GM15510 (cell line): ENCODE results near the gene WASF2.

Source experiments
- POLR2A ChIP-seq: IDR thresholded peaks from 3 replicates; pipeline ENCODE4 v1.6.1; 2011; ENCODE audit warnings: borderline replicate concordance; ENCODE audit not compliant: insufficient read length; ENCODE audit errors: extremely low read depth

Gene WASF2

DNA sequence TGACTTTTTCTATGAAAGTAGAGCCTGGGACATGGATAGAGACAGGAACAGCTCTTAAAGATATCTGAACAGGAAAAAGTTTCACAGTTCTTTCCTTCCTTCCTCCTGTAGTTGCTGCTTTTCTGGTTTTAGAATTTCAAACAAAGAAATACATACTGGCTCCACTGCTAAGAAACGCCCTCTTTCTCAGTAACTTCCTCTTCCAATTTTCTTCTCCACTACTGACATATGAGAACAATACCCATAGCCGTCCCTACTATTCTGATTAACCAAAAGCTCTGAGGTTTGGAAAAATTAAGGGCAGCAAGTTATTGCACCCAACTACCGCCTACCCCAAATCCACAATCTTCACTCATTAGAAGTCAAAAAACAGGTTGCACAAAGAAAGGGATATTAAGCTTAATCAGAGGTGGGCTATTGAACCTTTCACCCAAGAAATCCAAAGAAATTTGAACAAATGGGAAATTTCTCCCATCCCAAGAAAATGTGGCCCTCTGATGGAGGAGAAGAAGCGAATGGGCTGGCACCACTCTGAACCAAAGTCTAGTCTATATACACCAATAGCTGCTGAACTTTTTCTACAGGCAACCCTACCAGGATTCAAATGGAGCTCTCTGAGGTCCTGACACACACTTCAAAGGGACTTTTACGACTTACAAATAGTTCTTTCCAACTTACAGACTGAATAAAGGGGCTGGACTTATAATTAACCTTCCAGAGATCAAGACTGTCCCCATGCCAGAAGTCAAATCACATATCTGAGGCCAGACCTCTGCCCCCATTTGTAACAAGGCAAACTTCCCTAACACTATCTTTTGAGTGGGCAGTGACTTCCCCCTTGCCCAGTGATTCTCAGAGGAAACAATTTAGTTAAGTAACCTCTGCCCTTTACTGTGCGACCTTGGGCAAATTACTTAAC is 1.7 kb downstream of the WASF2 start:
- TF ChIP-seq POLR2A, result no peak

DNA sequence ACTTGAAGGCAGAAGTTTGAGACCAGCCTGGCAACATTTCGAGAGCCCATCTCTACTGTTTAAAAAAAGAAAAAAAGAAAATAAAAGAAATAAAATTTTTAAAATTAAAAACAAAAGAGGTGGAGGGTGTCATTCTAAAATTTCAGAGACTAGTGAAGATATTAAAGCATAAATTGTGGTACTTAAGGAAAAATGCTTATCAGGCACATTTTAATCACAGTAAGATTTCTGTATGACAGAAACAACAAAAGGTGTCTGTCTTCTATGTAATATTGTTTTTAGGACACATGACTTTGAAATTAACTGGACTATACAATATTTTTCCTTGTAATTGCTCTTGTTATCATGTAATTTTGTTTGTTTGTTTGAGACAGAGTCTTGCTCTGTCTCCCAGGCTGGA is 4.6 kb downstream of the WASF2 start:
- TF ChIP-seq POLR2A, result no peak

DNA sequence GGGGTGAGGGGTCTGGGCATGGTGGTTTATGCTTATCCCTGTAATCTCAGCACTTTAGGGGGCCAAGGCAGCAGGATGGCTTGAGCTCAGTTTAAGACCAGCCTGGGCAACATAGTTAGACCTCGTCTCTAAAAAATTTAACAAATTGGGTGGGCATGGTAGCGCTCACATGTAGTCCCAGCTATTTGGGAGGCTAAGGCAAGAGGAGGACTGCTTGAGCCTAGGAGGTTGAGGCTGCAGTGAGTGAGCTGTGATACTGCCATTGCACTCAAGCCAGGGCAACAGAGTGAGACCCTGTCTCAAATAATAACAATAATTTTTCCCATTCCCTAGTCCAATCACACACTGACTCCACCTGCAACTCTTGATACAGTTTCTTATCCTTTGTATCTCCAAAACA is 6.3 kb downstream of the WASF2 start:
- no peak for TF ChIP-seq POLR2A

DNA sequence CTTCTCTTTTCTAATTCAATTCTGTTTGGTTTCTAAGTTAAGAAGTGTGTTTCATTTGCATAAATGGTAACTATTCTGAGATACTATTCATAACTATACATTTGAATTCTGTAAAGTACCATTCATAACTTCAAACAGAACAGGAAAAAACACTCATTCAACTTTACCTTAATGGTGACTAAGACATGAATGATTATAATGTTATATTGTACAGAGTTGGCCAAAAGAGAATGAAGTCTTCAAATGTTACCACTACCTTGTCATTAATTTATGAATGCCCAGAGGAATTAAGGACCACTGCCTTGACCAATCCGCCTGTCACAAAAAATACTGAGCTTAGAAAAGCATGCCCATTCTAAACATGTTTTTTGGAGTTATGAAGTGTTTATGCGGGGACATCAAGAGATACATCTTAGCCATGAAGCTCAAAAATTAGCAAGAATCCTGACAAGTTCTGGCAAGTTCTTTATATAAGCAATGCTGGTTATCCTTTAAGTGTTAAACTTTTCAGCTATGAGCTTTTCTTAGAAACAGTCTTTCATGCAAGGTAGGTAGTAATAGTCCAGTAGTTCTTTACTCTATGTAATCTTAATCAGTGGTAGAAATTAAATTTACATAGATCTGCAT is 7.9 kb downstream of the WASF2 start:
- no peak for TF ChIP-seq POLR2A

DNA sequence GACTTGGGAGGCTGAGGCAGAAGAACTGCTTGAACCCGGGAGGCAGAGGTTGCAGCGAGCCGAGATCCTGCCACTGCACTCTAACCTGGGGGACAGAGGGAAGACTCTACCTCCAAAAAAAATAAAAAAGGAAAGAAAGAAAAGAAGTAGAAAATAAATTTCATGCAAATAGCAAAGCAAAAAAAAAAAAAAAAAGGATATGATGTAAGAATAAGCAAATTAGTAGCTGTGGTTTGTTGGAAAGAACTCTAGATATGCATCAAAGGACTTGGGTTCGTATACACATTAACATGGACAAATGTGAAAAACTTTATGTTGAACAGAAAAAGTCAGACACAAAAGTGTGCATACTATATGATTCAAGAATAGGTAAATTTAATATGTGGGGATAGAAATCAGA is 11.9 kb downstream of the WASF2 start:
- TF ChIP-seq POLR2A, result no peak

DNA sequence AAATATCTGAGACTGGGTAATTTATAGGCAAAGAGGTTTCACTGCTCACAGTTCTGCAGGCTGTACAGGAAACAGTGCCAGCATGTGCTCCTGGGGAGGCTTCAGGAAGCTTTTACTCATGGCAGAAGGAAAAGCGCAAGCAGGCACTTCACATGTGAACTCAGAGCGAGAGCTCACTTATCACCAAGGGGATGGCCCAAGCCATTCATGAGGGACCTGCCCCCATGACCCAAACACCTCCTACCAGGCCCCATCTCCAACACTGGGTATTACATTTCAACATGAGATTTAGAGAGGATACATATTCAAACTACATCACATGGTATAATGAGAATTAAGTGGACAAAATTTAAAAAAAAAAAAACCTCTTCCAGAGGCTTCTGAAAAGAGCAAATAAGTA is 13.7 kb downstream of the WASF2 start:
- no peak for TF ChIP-seq POLR2A

DNA sequence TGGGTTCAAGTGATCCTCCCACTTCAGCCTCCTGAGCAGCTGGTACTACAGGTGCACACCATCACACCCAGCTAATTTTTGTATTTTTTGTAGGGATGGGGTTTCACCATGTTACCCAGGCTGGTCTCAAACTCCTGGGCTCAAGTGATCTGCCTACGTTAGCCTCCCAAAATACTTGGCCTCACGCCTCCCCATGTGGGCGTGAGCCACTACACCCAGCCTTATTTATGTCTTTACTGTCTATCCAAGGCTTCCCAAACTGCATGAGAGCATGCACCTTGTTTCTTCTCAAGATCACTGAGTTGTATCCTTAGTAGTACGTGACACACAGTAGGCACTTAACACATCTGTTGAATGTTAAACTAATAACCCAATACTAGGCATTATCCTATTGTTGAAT is 14.2 kb downstream of the WASF2 start:
- TF ChIP-seq POLR2A, result no peak

DNA sequence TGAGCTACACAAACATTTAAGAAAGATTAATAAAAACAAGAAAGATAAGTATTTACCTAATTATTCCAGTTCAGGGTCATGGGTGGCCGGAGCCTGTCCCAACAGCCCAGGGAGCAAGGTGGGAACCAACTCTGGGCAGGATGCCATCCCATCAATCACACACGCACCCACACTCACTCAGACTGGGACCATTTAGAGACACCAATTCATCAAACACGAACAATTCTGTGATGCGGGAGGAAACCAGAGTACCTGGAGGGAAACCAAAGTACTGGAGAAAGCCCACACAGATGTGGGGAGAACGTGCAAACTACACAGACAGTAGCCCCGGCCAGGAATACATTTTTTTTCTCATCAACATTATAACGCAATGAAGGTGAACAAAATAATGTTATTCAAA is 16.2 kb downstream of the WASF2 start:
- TF ChIP-seq POLR2A, result no peak

DNA sequence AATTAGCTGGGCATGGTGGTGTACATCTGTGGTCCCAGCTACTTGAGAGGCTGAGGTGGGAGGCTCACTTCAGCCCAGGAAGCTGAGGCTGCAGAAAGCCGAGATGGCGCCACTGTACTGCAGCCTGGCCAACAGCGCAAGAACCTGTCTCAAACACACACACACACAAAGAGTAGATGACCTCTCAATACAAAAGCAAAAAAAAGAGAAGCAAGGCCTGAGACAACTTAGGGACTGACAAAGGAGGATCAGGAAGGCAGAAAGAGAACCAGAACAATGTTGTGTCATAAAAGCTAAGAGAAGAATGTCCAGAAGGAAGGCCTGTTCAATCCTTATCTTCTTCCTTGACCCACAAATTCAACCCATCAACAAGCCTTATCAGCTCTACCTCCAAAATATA is 18.5 kb downstream of the WASF2 start:
- TF ChIP-seq POLR2A, result no peak

DNA sequence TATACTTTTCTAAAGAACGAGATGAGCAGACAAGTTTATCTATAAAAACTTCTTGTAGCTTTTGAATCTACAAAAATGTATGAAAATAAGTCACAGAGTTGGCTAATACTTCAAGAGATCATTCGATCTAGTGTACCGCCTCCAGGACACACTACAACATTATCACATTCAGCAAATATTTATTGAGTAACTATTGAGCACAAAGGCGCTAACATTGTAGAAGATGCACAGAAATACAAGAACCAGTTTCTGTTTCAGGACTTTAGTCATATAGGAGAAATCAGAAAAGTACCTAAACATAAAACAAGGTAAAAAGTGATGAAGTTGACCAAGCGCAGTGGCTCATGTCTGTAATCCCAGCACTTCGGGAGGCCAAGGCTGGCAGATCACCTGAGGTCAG is 20.6 kb downstream of the WASF2 start:
- no peak for TF ChIP-seq POLR2A

DNA sequence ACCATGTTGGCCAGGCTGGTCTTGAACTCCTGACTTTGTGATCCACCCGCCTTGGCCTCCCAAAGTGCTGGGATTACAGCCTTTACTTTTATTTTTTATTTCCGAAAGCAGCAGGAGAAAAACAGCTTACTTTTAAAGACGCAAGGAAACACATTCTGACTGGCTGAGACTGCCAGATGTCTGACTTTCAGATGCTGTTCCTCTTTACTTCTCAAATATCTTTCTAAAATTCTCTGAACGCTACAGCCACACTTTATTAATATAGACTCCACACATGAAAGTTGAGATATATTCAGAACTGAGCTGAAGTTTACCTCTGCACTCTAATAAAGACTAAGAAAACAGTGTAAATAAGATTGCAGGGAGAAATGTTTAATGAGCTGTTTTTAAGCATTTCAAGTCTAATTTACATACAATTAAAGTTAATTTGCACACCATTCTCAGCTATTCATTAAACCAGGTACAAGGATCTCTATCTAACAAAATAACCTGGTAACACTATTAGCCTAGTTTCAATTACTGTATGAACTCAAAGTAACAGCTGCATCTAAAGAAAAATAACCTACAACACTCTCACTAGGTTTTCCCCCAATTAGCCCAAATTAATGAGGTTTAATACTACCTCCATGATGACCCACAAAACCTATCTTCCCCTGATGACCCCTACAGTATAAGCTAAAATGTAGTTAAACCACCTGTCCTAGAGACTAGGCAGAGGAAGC is 24.9 kb downstream of the WASF2 start:
- TF ChIP-seq POLR2A, result no peak

DNA sequence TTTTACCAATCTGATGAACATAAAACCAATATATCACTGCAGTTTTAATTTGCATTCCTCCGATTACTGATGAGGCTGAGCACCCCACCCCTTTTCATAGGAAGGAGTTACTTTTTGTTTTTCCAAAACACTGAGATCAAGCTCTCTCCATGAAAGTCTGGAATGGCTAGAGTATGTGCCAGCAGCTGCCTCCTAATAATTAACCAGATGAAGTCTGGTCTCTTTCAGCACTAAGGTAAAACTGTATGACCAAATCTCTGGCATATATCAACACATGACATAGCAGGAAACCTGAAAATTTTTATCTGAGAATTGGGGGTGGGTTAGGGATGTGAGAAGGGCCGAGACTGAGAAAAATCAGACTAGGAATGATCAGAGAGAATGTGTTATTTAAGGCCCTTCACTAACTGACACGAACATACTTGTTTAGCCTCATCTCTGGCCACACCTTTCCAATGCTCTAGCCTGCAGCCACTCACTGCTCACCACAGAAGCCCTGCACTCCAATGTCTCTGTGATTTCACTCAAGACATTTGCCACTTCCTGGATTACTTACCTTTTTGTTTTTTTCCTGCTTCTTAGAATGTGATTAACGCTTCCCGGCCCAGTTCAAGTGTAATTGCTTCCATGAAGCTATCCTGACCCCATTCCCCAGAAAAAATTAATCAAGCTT is 34.7 kb downstream of the WASF2 start:
- no peak for TF ChIP-seq POLR2A

DNA sequence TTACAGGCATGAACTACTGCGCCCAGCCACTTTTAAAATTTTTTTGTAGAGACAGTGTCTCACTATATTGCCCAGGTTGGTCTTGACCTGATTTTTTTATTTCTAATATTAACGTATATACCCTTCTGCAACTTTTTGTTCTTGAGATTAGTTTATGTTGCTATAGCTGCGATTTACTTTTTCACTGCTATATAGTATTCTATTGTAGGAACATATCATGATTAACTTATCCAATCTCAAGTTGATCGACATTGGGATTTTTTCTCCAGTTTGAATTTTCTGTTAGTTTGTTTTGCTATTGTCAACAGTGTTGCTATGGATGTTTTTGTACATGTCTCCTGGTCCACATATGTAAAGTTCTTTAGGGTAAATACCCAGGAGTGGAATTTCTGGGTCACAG is 35.4 kb downstream of the WASF2 start:
- no peak for TF ChIP-seq POLR2A

DNA sequence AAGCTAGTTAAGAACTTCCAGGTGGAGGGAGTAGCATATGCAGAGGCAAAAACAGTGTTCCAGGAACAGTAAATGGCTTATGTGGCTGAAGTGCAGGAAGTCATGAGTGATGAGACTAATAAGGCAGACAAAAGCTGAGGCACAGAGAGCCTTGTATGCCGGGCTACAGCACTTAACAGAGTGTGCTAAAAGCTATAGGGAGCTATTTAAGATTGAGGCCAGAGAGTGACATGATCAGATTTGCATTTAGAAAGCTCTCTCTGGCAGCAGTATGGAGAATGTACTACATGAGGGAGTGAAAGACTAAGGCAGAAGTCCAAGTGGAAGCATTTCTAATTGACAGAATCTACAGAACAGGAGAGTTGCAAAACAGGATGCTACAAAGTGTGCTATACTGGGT is 38.6 kb downstream of the WASF2 start:
- no peak for TF ChIP-seq POLR2A

DNA sequence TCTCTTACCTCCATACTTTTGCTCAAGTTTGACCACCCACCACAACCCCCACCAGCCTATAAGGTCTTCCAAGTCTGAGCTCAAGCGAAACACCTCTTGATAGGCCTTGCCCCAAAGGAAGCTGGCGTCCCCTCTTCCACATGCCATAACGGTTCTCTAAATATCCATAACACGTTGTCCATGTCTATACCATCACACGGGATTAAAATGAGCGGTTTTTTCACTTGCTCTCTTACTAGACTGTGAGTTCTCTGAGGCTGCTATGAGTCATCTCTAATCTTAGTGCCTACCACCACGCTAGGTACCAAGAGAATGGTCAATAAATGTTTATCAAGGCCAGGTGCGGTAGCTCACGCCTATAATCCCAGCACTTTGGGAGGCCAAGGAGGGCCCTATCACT is 41.0 kb downstream of the WASF2 start:
- TF ChIP-seq POLR2A, result no peak
